Endothelial cell of umbilical vein (primary cell): ENCODE results near the gene FIBCD1. TPM values are rescaled to one million over a fixed set of nuclear protein-coding genes. Genes with fewer than 3 reads are reported as not detected.

Experiments used
- BruUV-seq: library from RNA; stranded (reverse); fragments of 400-500 nt; replicated peaks from 2 replicates; lab custom pipeline; 2021; lab: Mats Ljungman, UMichigan
- CTCF ChIA-PET: fragments of 300-600, 350-600 bp; sonication (Branson Sonifier 250); formaldehyde crosslinking; loops from one replicate; lab custom pipeline; 2021; ENCODE audit warnings: antibody characterized with exemption, inconsistent platforms; lab: Charles Lee
- POLR2A ChIA-PET: fragments of 300-600, 350-600 bp; sonication (Branson Sonifier 250); formaldehyde crosslinking; loops from one replicate; lab custom pipeline; 2021; ENCODE audit warnings: antibody characterized with exemption, inconsistent platforms; lab: Charles Lee
- DNase-seq: peaks from one replicate; pipeline ENCODE4 v3.0.0-alpha.2; 2011; ENCODE audit warnings: low read depth, low spot score
- FAIRE-seq: peaks from 2 replicates; lab custom pipeline; 2011; peaks lifted over from hg19 to GRCh38; lab: Jason Lieb, UNC
- H2AFZ ChIP-seq: 2 replicates; pipeline ENCODE4 v1.6.0; 2012; ENCODE audit warnings: low read depth, low read length, control low read depth, inconsistent platforms
- H3K27ac ChIP-seq: 2 replicates; pipeline ENCODE4 v1.5.1; 2011; ENCODE audit warnings: low read depth, mild to moderate bottlenecking, control low read depth, low read length, moderate library complexity; ENCODE audit not compliant: insufficient read depth
- H3K27me3 ChIP-seq, 2 experiments: 2 replicates each; pipeline versions ENCODE4 v1.6.0 to v1.6.1; 2011; ENCODE audit warnings: low read length in 2 of 2, mixed read lengths in 1 of 2; ENCODE audit not compliant: control insufficient read depth in 2 of 2, insufficient read depth in 2 of 2
- H3K36me3 ChIP-seq, 2 experiments: 2 replicates in 1 of 2; 3 replicates in 1 of 2; pipeline ENCODE4 v1.5.1; 2011; ENCODE audit warnings: low read length in 2 of 2, mild to moderate bottlenecking in 1 of 2, moderate library complexity in 1 of 2; ENCODE audit not compliant: control insufficient read depth in 2 of 2, insufficient read depth in 2 of 2; ENCODE audit errors: extremely low read depth in 1 of 2
- H3K4me1 ChIP-seq: 3 replicates; pipeline ENCODE4 v1.5.1; 2011; ENCODE audit warnings: mild to moderate bottlenecking, low read length; ENCODE audit not compliant: control insufficient read depth, insufficient read depth; ENCODE audit errors: extremely low read depth
- H3K4me2 ChIP-seq: 2 replicates; pipeline ENCODE4 v1.6.1; 2011; ENCODE audit warnings: low read length, control low read depth, mixed read lengths; ENCODE audit not compliant: insufficient read depth
- H3K4me3 ChIP-seq, 3 experiments: fragments of 200-600 bp in 1 of 3; sonication (generic), shearing (Covaris generic) in 1 of 3; replicated peaks in 1 of 3; 2 replicates each; pipeline ENCODE4 v1.5.1; 2011 to 2016; ENCODE audit warnings: control low read depth in 3 of 3, low read length in 3 of 3, mild to moderate bottlenecking in 2 of 3, inconsistent platforms in 1 of 3, low read depth in 1 of 3, moderate library complexity in 1 of 3; ENCODE audit not compliant: insufficient read depth in 1 of 3
- H3K79me2 ChIP-seq: 2 replicates; pipeline ENCODE4 v1.6.0; 2012; ENCODE audit warnings: low read length, inconsistent platforms; ENCODE audit not compliant: control insufficient read depth, insufficient read depth
- H3K9ac ChIP-seq: replicated peaks from 2 replicates; pipeline ENCODE3; 2011; ENCODE audit warnings: low read length, control low read depth; ENCODE audit not compliant: insufficient read depth; ENCODE audit errors: extremely low read depth
- H3K9me1 ChIP-seq: replicated peaks from 3 replicates; pipeline ENCODE4 v1.6.0; 2011; ENCODE audit warnings: mild to moderate bottlenecking, low read length; ENCODE audit not compliant: control insufficient read depth, insufficient read depth; ENCODE audit errors: extremely low read depth
- H3K9me3 ChIP-seq: replicated peaks from 2 replicates; pipeline ENCODE4 v1.5.1; 2012; ENCODE audit warnings: low read length, inconsistent platforms; ENCODE audit not compliant: control insufficient read depth, insufficient read depth
- H4K20me1 ChIP-seq: replicated peaks from 2 replicates; pipeline ENCODE3; 2011; ENCODE audit warnings: mild to moderate bottlenecking, low read length; ENCODE audit not compliant: control insufficient read depth, insufficient read depth; ENCODE audit errors: extremely low read depth
- EZH2 ChIP-seq: IDR thresholded peaks from 2 replicates; pipeline ENCODE4 v1.6.1; 2012; ENCODE audit warnings: borderline replicate concordance, low read depth, mild to moderate bottlenecking, moderate library complexity, low read length, inconsistent platforms; ENCODE audit not compliant: severe bottlenecking
- FOS ChIP-seq: IDR thresholded peaks from 2 replicates; pipeline ENCODE4 v1.6.1; 2011; ENCODE audit warnings: mild to moderate bottlenecking, low read length, moderate library complexity, borderline replicate concordance; ENCODE audit not compliant: insufficient read depth
- GATA2 ChIP-seq: IDR thresholded peaks from 2 replicates; pipeline ENCODE4 v1.7.0; 2011; ENCODE audit warnings: low read depth, mild to moderate bottlenecking, moderate library complexity, mixed read lengths, low read length; ENCODE audit not compliant: insufficient read length, insufficient read depth
- JUN ChIP-seq: IDR thresholded peaks from 2 replicates; pipeline ENCODE4 v1.6.1; 2011; ENCODE audit warnings: borderline replicate concordance, low read depth; ENCODE audit not compliant: insufficient read length, insufficient read depth
- MYC ChIP-seq: IDR thresholded peaks from one replicate; pipeline ENCODE4 v1.6.1; 2011; ENCODE audit warnings: mild to moderate bottlenecking, low read depth, low read length
- POLR2A ChIP-seq: IDR thresholded peaks from 2 replicates; pipeline ENCODE4 v1.6.1; 2012; ENCODE audit warnings: low read depth, mild to moderate bottlenecking, control low read depth, low read length
- POLR2AphosphoS5 ChIP-seq: IDR thresholded peaks from 2 replicates; pipeline ENCODE4 v1.6.1; 2012; ENCODE audit warnings: low read depth, mild to moderate bottlenecking, control low read depth, low read length, moderate library complexity; ENCODE audit not compliant: insufficient read depth
- dilution Hi-C: fragments of 300-500 bp; cut with MboI; formaldehyde crosslinking; loops from one replicate; pipeline ENCODE4 v1.15.0; 2019; ENCODE audit warnings: low sequenced_read_pairs; ENCODE audit not compliant: extremely low pct_ligation_motif_present
- intact Hi-C: fragments of 100-400 bp; cut with micrococcal nuclease; formaldehyde crosslinking; loops from one replicate; pipeline ENCODE4 v1.10.0; 2022
- polyA plus RNA-seq, 4 experiments: library from polyadenylated mRNA; depleted of rRNA in 3 of 4; stranded (reverse) in 3 of 4; unstranded in 1 of 4; fragments of >200 nt; gene quantifications; 2 replicates each; pipeline versions ENCODE4 v1.2.1 to v1.2.3, GENCODE V29; 2011 to 2012; ENCODE audit warnings: missing spikeins in 1 of 4
- total RNA-seq: library from RNA; stranded (reverse); gene quantifications from 2 replicates; pipeline ENCODE4 v1.2.3, GENCODE V29; 2021
- TF ChIP-seq, protein P1 (sequence below), 2 donors: IDR thresholded peaks; 1 replicate in 1 of 2; 2 replicates in 1 of 2; pipeline ENCODE4 v1.5.1; 2011; ENCODE audit warnings: low read length in 2 of 2, mild to moderate bottlenecking in 2 of 2, moderate library complexity in 2 of 2, control low read depth in 1 of 2, inconsistent platforms in 1 of 2, low read depth in 1 of 2; ENCODE audit not compliant: insufficient read depth in 1 of 2; ENCODE audit errors: extremely low read depth in 1 of 2
- TF ChIP-seq, protein P2 (sequence below): IDR thresholded peaks from 2 replicates; pipeline ENCODE4 v1.6.1; 2011; ENCODE audit not compliant: insufficient read depth, insufficient read length

Gene FIBCD1
- total and polyA plus RNA-seq, 2 donors (not counting 3 experiments of a cell fraction or from before 2014, with no cell fraction given), result 0.14 TPM; not detected in 1

GRCh38 chr9:130972957-130973685 is 34.1 kb upstream of the FIBCD1 start:
- dilution Hi-C loops, result no loop called here
- BruUV-seq, result no TSS peak

DNA sequence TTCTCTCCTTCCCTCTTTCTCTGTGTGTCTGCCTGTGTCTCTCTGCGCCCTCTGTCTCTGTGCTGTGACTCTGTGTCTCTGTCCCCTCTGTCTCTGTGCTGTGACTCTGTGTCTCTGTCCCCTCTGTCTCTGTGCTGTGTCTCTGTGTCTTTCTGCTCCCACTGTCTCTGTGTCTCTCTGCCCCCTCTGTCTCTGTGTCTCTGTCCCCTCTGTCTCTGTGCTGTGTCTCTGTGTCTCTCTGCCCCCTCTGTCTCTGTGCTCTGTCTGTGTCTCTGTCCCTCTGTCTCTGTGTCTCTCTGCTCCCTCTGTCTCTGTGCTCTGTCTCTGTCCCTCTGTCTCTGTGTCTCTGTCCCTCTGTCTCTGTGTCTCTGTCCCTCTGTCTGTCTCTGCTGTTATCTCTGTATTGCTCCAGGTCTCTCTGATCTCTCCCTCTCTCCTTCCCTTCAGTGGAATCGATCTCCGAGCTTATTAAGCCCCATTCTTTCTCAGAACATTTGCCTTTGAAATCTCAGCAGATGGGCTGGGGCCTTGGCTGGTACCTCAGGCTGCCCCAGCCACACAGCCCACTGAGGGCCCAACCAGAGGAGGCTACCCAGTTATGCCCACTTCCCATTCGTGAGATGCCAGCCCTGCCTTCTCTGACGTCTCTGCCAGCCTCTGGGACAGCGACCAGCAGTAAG is 33.4 kb upstream of the FIBCD1 start:
- Histone ChIP-seq H3K4me1 (no peaks in the 10 kb centered on the region), H2AFZ (no peak overlapping the region), H3K9me1 (no peaks in the 10 kb centered on the region), H4K20me1 (no peaks in the 10 kb centered on the region), H3K4me3 (no peak overlapping the region), H3K36me3 (no peaks in the 10 kb centered on the region), H3K79me2 (no peaks in the 10 kb centered on the region), H3K27ac (no peak overlapping the region), H3K9ac (no peak overlapping the region), H3K4me2 (no peak overlapping the region), H3K27me3 (peaks cover 0 to 6% of the 10 kb centered on the region in 2 experiments), H3K9me3 (no peaks in the 10 kb centered on the region)
- CTCF ChIA-PET, result interaction anchor here (1.6 to 1.7 kb wide), 2 partner anchors 23 to 272 kb away, joined by 3 to 5 read pairs; no protein-coding TSS in a partner anchor
- dilution Hi-C loops (no loop called here), intact Hi-C loops (no loop called here)
- TF ChIP-seq JUN (no peak), EZH2 (no peak), POLR2A (no peak), POLR2AphosphoS5 (no peak), MYC (no peak), GATA2 (no peak), FOS (no peak)
- TF ChIP-seq, protein P1, sequence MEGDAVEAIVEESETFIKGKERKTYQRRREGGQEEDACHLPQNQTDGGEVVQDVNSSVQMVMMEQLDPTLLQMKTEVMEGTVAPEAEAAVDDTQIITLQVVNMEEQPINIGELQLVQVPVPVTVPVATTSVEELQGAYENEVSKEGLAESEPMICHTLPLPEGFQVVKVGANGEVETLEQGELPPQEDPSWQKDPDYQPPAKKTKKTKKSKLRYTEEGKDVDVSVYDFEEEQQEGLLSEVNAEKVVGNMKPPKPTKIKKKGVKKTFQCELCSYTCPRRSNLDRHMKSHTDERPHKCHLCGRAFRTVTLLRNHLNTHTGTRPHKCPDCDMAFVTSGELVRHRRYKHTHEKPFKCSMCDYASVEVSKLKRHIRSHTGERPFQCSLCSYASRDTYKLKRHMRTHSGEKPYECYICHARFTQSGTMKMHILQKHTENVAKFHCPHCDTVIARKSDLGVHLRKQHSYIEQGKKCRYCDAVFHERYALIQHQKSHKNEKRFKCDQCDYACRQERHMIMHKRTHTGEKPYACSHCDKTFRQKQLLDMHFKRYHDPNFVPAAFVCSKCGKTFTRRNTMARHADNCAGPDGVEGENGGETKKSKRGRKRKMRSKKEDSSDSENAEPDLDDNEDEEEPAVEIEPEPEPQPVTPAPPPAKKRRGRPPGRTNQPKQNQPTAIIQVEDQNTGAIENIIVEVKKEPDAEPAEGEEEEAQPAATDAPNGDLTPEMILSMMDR (IDR thresholded peaks at IDR 0.05; ENCODE audit: extremely low read depth in 1 of 2, insufficient read depth in 1 of 2, low read depth in 1 of 2, low read length in 2 of 2), result no peak
- TF ChIP-seq, protein P2, sequence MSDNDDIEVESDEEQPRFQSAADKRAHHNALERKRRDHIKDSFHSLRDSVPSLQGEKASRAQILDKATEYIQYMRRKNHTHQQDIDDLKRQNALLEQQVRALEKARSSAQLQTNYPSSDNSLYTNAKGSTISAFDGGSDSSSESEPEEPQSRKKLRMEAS, result no peak
- POLR2A ChIA-PET, result no interaction called here
- FAIRE-seq (no peak), DNase-seq (no peak)
- BruUV-seq, result no TSS peak

More at GRCh38 chr9:130972957-130973685, 34.1 kb upstream of the FIBCD1 start:
- Histone ChIP-seq H3K9me1 (no peaks in the 10 kb centered on the region), H3K36me3 (no peaks in the 10 kb centered on the region), H3K9me3 (no peaks in the 10 kb centered on the region), H3K4me3 (no peak overlapping the region), H2AFZ (no peak overlapping the region), H3K9ac (no peak overlapping the region), H3K27ac (no peak overlapping the region), H3K4me1 (no peaks in the 10 kb centered on the region), H3K4me2 (no peak overlapping the region), H4K20me1 (no peaks in the 10 kb centered on the region), H3K79me2 (no peaks in the 10 kb centered on the region), H3K27me3 (peaks cover 0 to 6% of the 10 kb centered on the region in 2 experiments)
- intact Hi-C loops, result no loop called here
- ChIA-PET POLR2A (interaction anchor here (0.6 kb wide), 1 partner anchor 10 kb away, joined by 3 read pairs; no protein-coding TSS in a partner anchor), CTCF (interaction anchor here (0.7 to 2.2 kb wide), 5 partner anchors 9 to 272 kb away, joined by 3 to 7 read pairs (median 5); no protein-coding TSS in a partner anchor)
- DNase-seq (no peak), FAIRE-seq (no peak)
- TF ChIP-seq FOS (no peak), GATA2 (no peak), POLR2A (no peak)
